Kidney (tissue), 14 donors: ENCODE results near the gene NDUFS6. TPM values are rescaled to one million over a fixed set of nuclear protein-coding genes. Genes with fewer than 3 reads are reported as not detected.

Experiments
- DNase-seq, 5 donors: peaks; one replicate each; pipeline ENCODE4 v3.0.0-alpha.2; 2013 to 2020
- FAIRE-seq: peaks from 2 replicates; lab custom pipeline; 2012; peaks lifted over from hg19 to GRCh38; lab: Jason Lieb, UNC
- H3K27ac ChIP-seq, 2 donors: one replicate each; pipeline ENCODE4 v1.7.0; 2013; ENCODE audit warnings: low read depth in 2 of 2, low read length in 2 of 2, inconsistent platforms in 1 of 2
- H3K27me3 ChIP-seq: one replicate; pipeline ENCODE4 v1.7.1; 2013; ENCODE audit warnings: low read length, inconsistent platforms; ENCODE audit not compliant: control insufficient read depth, insufficient read depth
- H3K36me3 ChIP-seq, 3 donors: one replicate each; pipeline versions ENCODE4 v1.7.0 to v1.7.1; 2013; ENCODE audit warnings: low read length in 3 of 3, control low read depth in 1 of 3, inconsistent platforms in 1 of 3; ENCODE audit not compliant: insufficient read depth in 3 of 3, control insufficient read depth in 2 of 3
- H3K4me1 ChIP-seq, 3 donors: one replicate each; pipeline versions ENCODE4 v1.7.0 to v1.7.1; 2013; ENCODE audit warnings: low read length in 3 of 3, inconsistent platforms in 1 of 3, low read depth in 1 of 3; ENCODE audit not compliant: control insufficient read depth in 2 of 3, insufficient read depth in 2 of 3
- H3K4me3 ChIP-seq, 3 donors: one replicate each; pipeline versions ENCODE4 v1.7.0 to v1.8.1; 2013; ENCODE audit warnings: low read length in 3 of 3, control low read depth in 1 of 3, inconsistent platforms in 1 of 3
- H3K9ac ChIP-seq, 3 donors: one replicate each; pipeline versions ENCODE4 v1.7.0 to v1.7.1; 2013; ENCODE audit warnings: low read length in 3 of 3, control low read depth in 1 of 3, inconsistent platforms in 1 of 3
- H3K9me3 ChIP-seq, 3 donors: one replicate each; pipeline versions ENCODE4 v1.7.0 to v1.7.1; 2013; ENCODE audit warnings: low read length in 3 of 3, control low read depth in 1 of 3, inconsistent platforms in 1 of 3; ENCODE audit not compliant: control insufficient read depth in 2 of 3, insufficient read depth in 1 of 3
- intact Hi-C: fragments of 100-400 bp; cut with DNase I; formaldehyde crosslinking; loops from one replicate; pipeline ENCODE4 v1.11.1; 2022
- polyA plus RNA-seq: library from polyadenylated mRNA; stranded (reverse); fragments of 350-450 nt; fragmentation: Illumina TruSeq; extraction: RNeasy Lipid Tissue Mini Kit (QIAGEN cat#74804); gene quantifications from one replicate; pipeline ENCODE4 v1.2.3, GENCODE V29; 2014; ENCODE audit warnings: low read depth, low replicate concordance; ENCODE audit not compliant: insufficient read depth
- total RNA-seq: library from RNA; stranded (reverse); fragmentation: NEBNext Ultra II Directional; extraction: Animal tissue kit (Norgen Biotek cat#: 25700); gene quantifications from one replicate; pipeline ENCODE4 v1.2.1, GENCODE V29; 2021
- TF ChIP-seq, protein P1 (sequence below): IDR thresholded peaks from 3 replicates; pipeline ENCODE4 v1.5.1; 2012; ENCODE audit warnings: mild to moderate bottlenecking, moderate library complexity, borderline replicate concordance; ENCODE audit not compliant: insufficient read depth; ENCODE audit errors: extremely low read depth
- donor health status: control.
- donor health status: control.
- donor health status: control.
- donor health status: control.
- donor health status: control.
- donor health status: DM: yes; HTN: yes; CAD: no.
- donor health status: Normal renal cell carcinoma (clear cell type).

NDUFS6 gene
- total and polyA plus RNA-seq, 2 donors from 2014 or later: 31.1 to 164 TPM

DNA sequence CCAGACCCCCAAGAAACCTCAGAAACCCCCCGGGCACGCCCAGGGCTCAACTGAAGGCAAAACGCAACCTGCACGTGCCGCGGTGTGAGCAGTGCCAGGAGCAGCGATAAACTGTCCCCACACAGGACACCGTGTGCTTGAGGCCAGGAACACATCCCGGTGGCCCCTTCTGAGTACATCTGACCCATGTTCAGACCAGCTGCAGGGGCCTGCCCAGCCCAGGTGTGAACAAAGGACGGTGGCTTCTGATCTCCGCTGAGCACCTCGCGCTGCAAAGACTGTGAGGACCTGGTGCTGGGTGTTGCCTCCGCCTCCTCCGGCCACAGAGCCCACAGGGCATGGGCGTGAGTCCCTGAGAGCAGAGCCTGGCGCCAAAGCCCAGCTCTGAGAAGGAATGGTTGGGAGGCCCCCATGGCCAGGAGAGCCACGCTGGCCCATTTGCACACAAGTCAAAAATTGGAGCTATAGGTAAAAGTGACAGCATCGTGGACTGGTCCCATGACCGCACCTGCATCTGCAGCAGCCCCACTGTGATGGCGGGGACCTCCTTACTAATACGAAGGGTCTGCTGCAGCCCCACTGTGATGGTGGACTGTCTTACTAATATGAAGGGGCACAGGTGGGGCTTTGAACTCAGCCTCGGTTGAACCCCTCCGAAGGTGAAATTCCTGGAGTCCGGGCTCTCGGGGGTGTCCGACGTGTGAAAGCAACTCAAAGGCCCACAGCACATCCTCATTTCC is 31.5 kb downstream of the NDUFS6 start:
- DNase-seq (peak in 2 of 5 donors; percentile 19 to 56), FAIRE-seq (no peak)
- H3K27me3 ChIP-seq: no peaks in the 10 kb centered on the region
- H3K9ac ChIP-seq: no peak overlapping the region
- H3K4me3 ChIP-seq: no peak overlapping the region
- TF ChIP-seq, protein P1, sequence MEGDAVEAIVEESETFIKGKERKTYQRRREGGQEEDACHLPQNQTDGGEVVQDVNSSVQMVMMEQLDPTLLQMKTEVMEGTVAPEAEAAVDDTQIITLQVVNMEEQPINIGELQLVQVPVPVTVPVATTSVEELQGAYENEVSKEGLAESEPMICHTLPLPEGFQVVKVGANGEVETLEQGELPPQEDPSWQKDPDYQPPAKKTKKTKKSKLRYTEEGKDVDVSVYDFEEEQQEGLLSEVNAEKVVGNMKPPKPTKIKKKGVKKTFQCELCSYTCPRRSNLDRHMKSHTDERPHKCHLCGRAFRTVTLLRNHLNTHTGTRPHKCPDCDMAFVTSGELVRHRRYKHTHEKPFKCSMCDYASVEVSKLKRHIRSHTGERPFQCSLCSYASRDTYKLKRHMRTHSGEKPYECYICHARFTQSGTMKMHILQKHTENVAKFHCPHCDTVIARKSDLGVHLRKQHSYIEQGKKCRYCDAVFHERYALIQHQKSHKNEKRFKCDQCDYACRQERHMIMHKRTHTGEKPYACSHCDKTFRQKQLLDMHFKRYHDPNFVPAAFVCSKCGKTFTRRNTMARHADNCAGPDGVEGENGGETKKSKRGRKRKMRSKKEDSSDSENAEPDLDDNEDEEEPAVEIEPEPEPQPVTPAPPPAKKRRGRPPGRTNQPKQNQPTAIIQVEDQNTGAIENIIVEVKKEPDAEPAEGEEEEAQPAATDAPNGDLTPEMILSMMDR: no peak
- H3K4me1 ChIP-seq: no peaks in the 10 kb centered on the region
- H3K36me3 ChIP-seq: no peaks in the 10 kb centered on the region
- no peaks in the 10 kb centered on the region for H3K9me3 ChIP-seq
- intact Hi-C loops: no loop called here
- no peak overlapping the region for H3K27ac ChIP-seq

DNA sequence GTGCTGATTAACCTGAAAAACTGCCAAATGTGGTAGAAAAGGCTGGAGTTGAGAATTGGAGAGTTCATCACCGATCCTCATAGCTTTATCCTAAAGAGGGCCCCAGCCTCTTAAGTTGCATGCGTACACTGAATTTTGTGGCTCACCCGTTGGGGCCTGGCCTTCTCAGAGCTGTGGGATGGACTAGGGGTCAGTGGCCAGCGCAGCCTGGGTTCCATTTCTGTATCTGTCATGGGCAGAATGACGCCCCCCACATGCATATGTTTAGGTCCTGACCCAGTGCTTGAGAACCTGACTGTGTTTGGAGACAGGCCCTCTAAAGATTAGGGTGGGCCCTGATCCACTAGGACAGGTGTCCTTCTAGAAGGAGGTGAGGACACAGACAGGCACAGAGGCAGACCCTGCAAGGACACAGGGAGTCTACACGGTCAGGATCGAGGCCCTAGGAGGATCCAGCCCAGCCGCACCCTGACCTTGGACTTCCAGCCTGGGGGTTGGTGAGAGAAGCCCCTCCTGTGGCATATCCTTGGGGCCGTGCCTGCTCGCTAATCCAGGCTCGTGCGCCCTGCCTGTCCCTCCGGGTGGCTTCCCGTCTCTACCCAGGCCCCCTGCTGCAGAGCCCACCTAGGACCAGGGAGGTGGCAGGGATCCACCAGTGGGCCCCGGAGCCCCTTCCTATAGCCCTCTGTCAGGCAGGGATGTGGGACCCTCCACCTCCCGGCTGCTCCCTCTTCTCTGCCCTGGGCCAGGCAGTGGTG is 32.2 kb downstream of the NDUFS6 start:
- intact Hi-C loops: no loop called here
- H3K9me3 ChIP-seq: no peaks in the 10 kb centered on the region
- no peak for FAIRE-seq
- H3K27me3 ChIP-seq: no peaks in the 10 kb centered on the region
- H3K36me3 ChIP-seq: no peaks in the 10 kb centered on the region
- peak in 2 of 5 donors; percentile 25 to 64 for DNase-seq
- TF ChIP-seq, protein P1: no peak
- no peak overlapping the region for H3K27ac ChIP-seq
- no peak overlapping the region for H3K4me3 ChIP-seq
- no peak overlapping the region for H3K9ac ChIP-seq
- no peaks in the 10 kb centered on the region for H3K4me1 ChIP-seq

DNA sequence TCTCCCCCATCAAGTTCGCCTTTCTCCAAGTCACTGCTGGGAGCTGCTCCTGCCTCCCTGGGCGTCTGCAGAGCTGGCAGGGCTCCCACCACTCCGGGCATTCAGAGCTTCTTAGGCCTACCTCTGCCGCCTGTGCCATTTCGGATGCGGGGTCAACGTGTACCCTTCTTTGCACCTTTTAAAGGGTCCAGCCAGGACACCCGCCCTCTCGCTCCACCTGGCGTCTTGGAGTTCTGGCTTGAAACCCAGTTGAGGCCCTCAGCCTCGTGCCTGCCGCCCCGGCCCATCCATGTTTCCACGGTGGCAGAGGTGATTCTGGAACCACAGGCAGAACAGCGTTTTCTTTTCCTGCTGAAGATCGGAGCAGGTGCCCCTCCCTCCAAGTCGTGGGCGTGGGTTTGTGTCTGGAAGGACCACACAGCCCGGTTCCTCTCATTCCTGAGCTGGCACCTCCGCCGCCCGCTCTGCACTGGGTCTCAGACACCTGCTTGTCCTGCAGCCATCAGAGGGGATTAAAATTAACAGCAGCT is 32.9 kb downstream of the NDUFS6 start:
- FAIRE-seq (no peak), DNase-seq (peak in 2 of 5 donors; percentile 31 to 53)
- Histone ChIP-seq H3K9me3 (no peaks in the 10 kb centered on the region), H3K27me3 (no peaks in the 10 kb centered on the region), H3K4me1 (no peaks in the 10 kb centered on the region), H3K36me3 (no peaks in the 10 kb centered on the region), H3K27ac (no peak overlapping the region), H3K4me3 (no peak overlapping the region), H3K9ac (no peak overlapping the region)
- TF ChIP-seq, protein P1: no peak
- intact Hi-C loops: no loop called here
